Activated naive CD4-positive, alpha-beta T cell (primary cell): ENCODE results near the gene TMEM18.

Source experiments
- DNase-seq, 4 experiments: peaks; one replicate each; lab custom pipeline; 2025; lab: John Stamatoyannopoulos, UW

Gene TMEM18

GRCh38 chr2:618422-618990 is 58.7 kb downstream of the TMEM18 start:
- no peak for DNase-seq

DNA sequence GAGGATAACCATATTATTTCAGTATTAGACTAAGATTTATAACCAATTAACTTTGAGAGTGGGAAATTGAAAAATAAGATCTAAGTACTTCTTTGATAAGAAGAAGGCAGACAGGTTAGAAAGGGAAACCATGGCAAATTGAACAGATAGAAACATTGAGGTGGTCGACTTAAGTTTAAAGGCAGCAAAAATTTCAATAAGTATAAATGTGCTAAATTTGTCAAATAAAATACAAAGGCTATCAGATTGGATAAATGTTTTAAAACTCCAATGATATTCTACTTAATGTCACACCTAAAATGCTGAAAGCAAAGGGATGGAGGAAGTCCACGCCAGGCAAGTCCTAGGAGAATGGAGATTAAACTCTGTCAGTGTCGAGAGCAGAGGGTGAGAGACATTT is 59.2 kb downstream of the TMEM18 start:
- no peak for DNase-seq
